ENCODE measurements around the gene SLC39A11.

Gene SLC39A11

GRCh38 chr17:72978593-72979218, 113.8 kb downstream of the SLC39A11 start:
- no peak for DNase-seq (ENCODE audit: low spot score)
- TF ChIP-seq, protein P1, sequence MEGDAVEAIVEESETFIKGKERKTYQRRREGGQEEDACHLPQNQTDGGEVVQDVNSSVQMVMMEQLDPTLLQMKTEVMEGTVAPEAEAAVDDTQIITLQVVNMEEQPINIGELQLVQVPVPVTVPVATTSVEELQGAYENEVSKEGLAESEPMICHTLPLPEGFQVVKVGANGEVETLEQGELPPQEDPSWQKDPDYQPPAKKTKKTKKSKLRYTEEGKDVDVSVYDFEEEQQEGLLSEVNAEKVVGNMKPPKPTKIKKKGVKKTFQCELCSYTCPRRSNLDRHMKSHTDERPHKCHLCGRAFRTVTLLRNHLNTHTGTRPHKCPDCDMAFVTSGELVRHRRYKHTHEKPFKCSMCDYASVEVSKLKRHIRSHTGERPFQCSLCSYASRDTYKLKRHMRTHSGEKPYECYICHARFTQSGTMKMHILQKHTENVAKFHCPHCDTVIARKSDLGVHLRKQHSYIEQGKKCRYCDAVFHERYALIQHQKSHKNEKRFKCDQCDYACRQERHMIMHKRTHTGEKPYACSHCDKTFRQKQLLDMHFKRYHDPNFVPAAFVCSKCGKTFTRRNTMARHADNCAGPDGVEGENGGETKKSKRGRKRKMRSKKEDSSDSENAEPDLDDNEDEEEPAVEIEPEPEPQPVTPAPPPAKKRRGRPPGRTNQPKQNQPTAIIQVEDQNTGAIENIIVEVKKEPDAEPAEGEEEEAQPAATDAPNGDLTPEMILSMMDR (IDR thresholded peaks at IDR 0.05; ENCODE audit: extremely low read depth, insufficient read depth, missing control alignments), result no peak
- in situ Hi-C loops (cut with MboI; ENCODE audit: low pct_unique_long_range_greater_than_20kb, low sequenced_read_pairs, unreplicated experiment), result loop anchor here (10.0 to 25.0 kb wide), 2 partner anchors 184 to 244 kb away; partner anchors contain the start of gene SSTR2

- DNase-seq (ENCODE audit: low spot score), result no peak
- in situ Hi-C loops (cut with MboI; ENCODE audit: low pct_unique_long_range_greater_than_20kb, low sequenced_read_pairs, unreplicated experiment), result loop anchor here (10.0 to 25.0 kb wide), 2 partner anchors 184 to 243 kb away; partner anchors contain the start of gene SSTR2
Observed at GRCh38 chr17:72977771-72978417, 114.6 kb downstream of the SLC39A11 start.

GRCh38 chr17:72976971-72977770, 115.3 kb downstream of the SLC39A11 start:
- DNase-seq (ENCODE audit: low spot score), result no peak
- in situ Hi-C loops (cut with MboI; ENCODE audit: low pct_unique_long_range_greater_than_20kb, low sequenced_read_pairs, unreplicated experiment), result loop anchor here (10.0 to 25.0 kb wide), 2 partner anchors 185 to 242 kb away; partner anchors contain the start of gene SSTR2
- TF ChIP-seq, protein P1 (IDR thresholded peaks at IDR 0.05; ENCODE audit: extremely low read depth, insufficient read depth, missing control alignments), result no peak

More at GRCh38 chr17:72977771-72978417, 114.6 kb downstream of the SLC39A11 start:
- TF ChIP-seq, protein P1 (IDR thresholded peaks at IDR 0.05; ENCODE audit: extremely low read depth, insufficient read depth, missing control alignments), result no peak

DNA sequence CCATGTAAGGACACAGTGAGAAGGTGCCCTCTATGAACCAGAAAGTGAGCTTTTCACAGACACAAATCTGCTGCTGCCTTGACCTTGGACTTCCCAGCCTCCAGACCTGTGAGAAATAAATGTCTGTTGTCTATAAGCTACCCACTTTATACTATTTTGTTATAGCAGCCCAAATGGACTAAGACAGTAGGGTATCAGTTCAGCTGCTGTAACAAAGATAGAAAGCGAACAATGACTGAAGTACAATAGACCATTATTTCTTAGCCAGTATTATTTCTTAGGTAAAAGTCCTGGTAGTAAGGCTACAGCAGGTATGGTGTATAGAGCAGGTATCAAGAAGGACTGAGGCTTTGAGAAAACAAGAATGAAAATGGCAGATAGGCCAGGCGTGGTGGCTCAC, 117.0 kb downstream of the SLC39A11 start:
- in situ Hi-C loops (cut with MboI; ENCODE audit: low pct_unique_long_range_greater_than_20kb, low sequenced_read_pairs, unreplicated experiment), result loop anchor here (10.0 to 25.0 kb wide), 2 partner anchors 187 to 241 kb away; partner anchors contain the start of gene SSTR2
- TF ChIP-seq, protein P1 (IDR thresholded peaks at IDR 0.05; ENCODE audit: extremely low read depth, insufficient read depth, missing control alignments), result no peak
- no peak for DNase-seq (ENCODE audit: low spot score)

GRCh38 chr17:72974605-72975232, 117.8 kb downstream of the SLC39A11 start:
- no peak for DNase-seq (ENCODE audit: low spot score)
- TF ChIP-seq, protein P1 (IDR thresholded peaks at IDR 0.05; ENCODE audit: extremely low read depth, insufficient read depth, missing control alignments), result no peak
- in situ Hi-C loops (cut with MboI; ENCODE audit: low pct_unique_long_range_greater_than_20kb, low sequenced_read_pairs, unreplicated experiment), result loop anchor here (10.0 to 25.0 kb wide), 2 partner anchors 188 to 240 kb away; partner anchors contain the start of gene SSTR2
